ENCODE data around the gene DNAI1. TPM values are rescaled to one million over a fixed set of nuclear protein-coding genes. Genes with fewer than 3 reads are reported as not detected.

The DNAI1 gene
- total RNA-seq, 2 donors from 2014 or later, result 2.5 to 4.1 TPM

- H3K4me3 Mint-ChIP-seq, result no peak overlapping the region
- TF ChIP-seq, protein P1, sequence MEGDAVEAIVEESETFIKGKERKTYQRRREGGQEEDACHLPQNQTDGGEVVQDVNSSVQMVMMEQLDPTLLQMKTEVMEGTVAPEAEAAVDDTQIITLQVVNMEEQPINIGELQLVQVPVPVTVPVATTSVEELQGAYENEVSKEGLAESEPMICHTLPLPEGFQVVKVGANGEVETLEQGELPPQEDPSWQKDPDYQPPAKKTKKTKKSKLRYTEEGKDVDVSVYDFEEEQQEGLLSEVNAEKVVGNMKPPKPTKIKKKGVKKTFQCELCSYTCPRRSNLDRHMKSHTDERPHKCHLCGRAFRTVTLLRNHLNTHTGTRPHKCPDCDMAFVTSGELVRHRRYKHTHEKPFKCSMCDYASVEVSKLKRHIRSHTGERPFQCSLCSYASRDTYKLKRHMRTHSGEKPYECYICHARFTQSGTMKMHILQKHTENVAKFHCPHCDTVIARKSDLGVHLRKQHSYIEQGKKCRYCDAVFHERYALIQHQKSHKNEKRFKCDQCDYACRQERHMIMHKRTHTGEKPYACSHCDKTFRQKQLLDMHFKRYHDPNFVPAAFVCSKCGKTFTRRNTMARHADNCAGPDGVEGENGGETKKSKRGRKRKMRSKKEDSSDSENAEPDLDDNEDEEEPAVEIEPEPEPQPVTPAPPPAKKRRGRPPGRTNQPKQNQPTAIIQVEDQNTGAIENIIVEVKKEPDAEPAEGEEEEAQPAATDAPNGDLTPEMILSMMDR (conservative IDR thresholded peaks at IDR 0.05), result no peak
- Histone ChIP-seq H3K27ac (ENCODE audit: low read depth, low read length) (no peak overlapping the region), H3K9me3 (ENCODE audit: control insufficient read depth, low read length) (no peaks in the 10 kb centered on the region), H3K27me3 (ENCODE audit: control insufficient read depth, insufficient read depth, low read length, poor library complexity, severe bottlenecking) (peaks cover 41% of the 10 kb centered on the region), H3K9ac (ENCODE audit: extremely low read depth, low read length, poor library complexity, severe bottlenecking) (no peak overlapping the region), H3K36me3 (ENCODE audit: control insufficient read depth, insufficient read depth, low read length) (no peaks in the 10 kb centered on the region), H3K4me1 (ENCODE audit: control insufficient read depth, insufficient read depth, low read length) (peaks cover 6% of the 10 kb centered on the region), H3K4me3 (ENCODE audit: low read length) (no peak overlapping the region)
- no peak for DNase-seq
- H3K4me1 Mint-ChIP-seq, result peaks cover 38% of the 10 kb centered on the region
- H3K36me3 Mint-ChIP-seq (ENCODE audit: low read depth), result no peaks in the 10 kb centered on the region
- no peak overlapping the region for H3K27ac Mint-ChIP-seq
- peaks cover 41% of the 10 kb centered on the region for H3K27me3 Mint-ChIP-seq (ENCODE audit: insufficient read depth)
- H3K9me3 Mint-ChIP-seq, result no peaks in the 10 kb centered on the region
- 87 to 90% methylated on average over 3 of the region's 3 CpGs for WGBS, 2 experiments (ENCODE audit: insufficient coverage in 1 of 2, insufficient read length in 1 of 2)
These were observed 49.9 kb downstream of the DNAI1 start for GRCh38 chr9:34508463-34508862.

- Histone ChIP-seq H3K36me3 (ENCODE audit: control insufficient read depth, insufficient read depth, low read length) (no peaks in the 10 kb centered on the region), H3K4me1 (ENCODE audit: control insufficient read depth, insufficient read depth, low read length) (peaks cover 9% of the 10 kb centered on the region), H3K27me3 (ENCODE audit: control insufficient read depth, insufficient read depth, low read length, poor library complexity, severe bottlenecking) (peaks cover 36% of the 10 kb centered on the region), H3K4me3 (ENCODE audit: low read length) (no peak overlapping the region), H3K27ac (ENCODE audit: low read depth, low read length) (no peak overlapping the region), H3K9ac (ENCODE audit: extremely low read depth, low read length, poor library complexity, severe bottlenecking) (no peak overlapping the region), H3K9me3 (ENCODE audit: control insufficient read depth, low read length) (no peaks in the 10 kb centered on the region)
- peaks cover 42% of the 10 kb centered on the region for H3K4me1 Mint-ChIP-seq
- H3K27me3 Mint-ChIP-seq (ENCODE audit: insufficient read depth), result peaks cover 39% of the 10 kb centered on the region
- no peaks in the 10 kb centered on the region for H3K36me3 Mint-ChIP-seq (ENCODE audit: low read depth)
- DNase-seq, result no peak
- H3K4me3 Mint-ChIP-seq, result no peak overlapping the region
- WGBS, 2 experiments (ENCODE audit: insufficient coverage in 1 of 2, insufficient read length in 1 of 2), result 91 to 100% methylated on average over 2 to 3 of the region's 3 CpGs
- TF ChIP-seq, protein P1 (conservative IDR thresholded peaks at IDR 0.05), result no peak
- no peaks in the 10 kb centered on the region for H3K9me3 Mint-ChIP-seq
- H3K27ac Mint-ChIP-seq, result no peak overlapping the region
These were observed 50.3 kb downstream of the DNAI1 start for GRCh38 chr9:34508951-34509350.

DNA sequence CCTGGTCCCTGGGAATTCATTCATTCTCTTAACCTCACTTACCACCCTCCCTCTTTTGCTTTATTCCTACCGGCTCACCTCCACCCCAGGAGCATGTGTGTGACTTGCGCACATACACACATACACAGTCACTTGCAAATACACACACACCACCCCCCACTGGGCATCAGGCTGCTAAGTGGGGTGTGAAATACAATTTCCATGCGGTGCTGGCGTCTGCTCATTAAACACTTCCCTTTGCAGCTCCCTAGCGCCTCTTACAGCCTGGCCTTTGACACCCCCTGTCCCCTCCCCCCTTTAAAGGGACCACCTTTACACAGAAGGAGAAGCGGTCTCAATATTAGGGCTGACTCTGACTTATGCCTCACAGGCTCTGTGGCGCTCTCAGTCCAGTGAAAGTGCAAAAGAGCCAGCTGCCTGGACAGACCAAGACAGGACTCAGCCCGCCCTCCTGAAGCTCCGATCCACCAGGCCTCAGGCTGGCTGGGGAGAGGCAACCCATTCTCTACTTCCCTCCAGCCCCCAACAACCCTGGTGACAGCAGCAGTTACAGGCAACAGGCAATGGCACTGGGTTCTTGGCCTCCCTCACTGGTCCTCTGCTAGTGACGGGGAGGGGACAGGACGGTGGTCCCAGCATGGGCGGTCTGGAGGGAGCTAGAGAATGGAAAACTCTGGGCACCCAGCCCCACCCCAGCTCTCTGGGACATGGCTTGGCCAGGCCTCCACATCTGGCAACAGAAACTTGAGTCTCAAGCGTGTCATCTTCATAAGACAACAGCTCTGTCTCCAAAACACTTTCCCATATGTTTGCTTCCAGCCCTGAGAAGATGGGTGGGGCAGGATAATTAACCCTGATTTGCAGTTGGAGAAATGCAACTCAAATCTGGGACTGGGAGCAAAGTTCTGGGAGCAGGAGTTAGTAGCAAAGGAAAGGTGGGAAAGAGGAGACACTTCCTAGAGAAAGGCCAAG is 52.2 kb downstream of the DNAI1 start:
- peak; percentile 69 for DNase-seq
- no peaks in the 10 kb centered on the region for H3K36me3 ChIP-seq (ENCODE audit: control insufficient read depth, insufficient read depth, low read length)

More for the DNA sequence above, 52.2 kb downstream of the DNAI1 start:
- peaks cover 42% of the 10 kb centered on the region for H3K4me1 Mint-ChIP-seq
- peaks cover 23% of the 10 kb centered on the region for H3K27me3 ChIP-seq (ENCODE audit: control insufficient read depth, insufficient read depth, low read length, poor library complexity, severe bottlenecking)
- no peaks in the 10 kb centered on the region for H3K36me3 Mint-ChIP-seq (ENCODE audit: low read depth)
- H3K27me3 Mint-ChIP-seq (ENCODE audit: insufficient read depth), result peaks cover 31% of the 10 kb centered on the region
- 73 to 74% methylated on average over 10 to 13 of the region's 13 CpGs for WGBS, 2 experiments (ENCODE audit: insufficient coverage in 1 of 2, insufficient read length in 1 of 2)
- no peak overlapping the region for H3K27ac Mint-ChIP-seq
- no peaks in the 10 kb centered on the region for H3K9me3 Mint-ChIP-seq
- H3K9ac ChIP-seq (ENCODE audit: extremely low read depth, low read length, poor library complexity, severe bottlenecking), result no peak overlapping the region
- peaks cover 9% of the 10 kb centered on the region for H3K4me1 ChIP-seq (ENCODE audit: control insufficient read depth, insufficient read depth, low read length)
- H3K4me3 ChIP-seq (ENCODE audit: low read length), result no peak overlapping the region
- H3K4me3 Mint-ChIP-seq, result no peak overlapping the region
- TF ChIP-seq, protein P1 (conservative IDR thresholded peaks at IDR 0.05), result no peak
- H3K27ac ChIP-seq (ENCODE audit: low read depth, low read length), result no peak overlapping the region
- H3K9me3 ChIP-seq (ENCODE audit: control insufficient read depth, low read length), result no peaks in the 10 kb centered on the region

All from endodermal cell (in vitro differentiated cells).